HG02938 (cell line): ENCODE measurements around the gene PFN1.

ENCODE experiments used
- ATAC-seq: cut with Tn5 transposase; IDR thresholded peaks from one replicate; pipeline ENCODE4 v1.9.1; 2021; ENCODE audit warnings: mild to moderate bottlenecking, moderate library complexity; ENCODE audit not compliant: unreplicated experiment

Gene PFN1

GRCh38 chr17:4897198-4897687, 51.1 kb downstream of the PFN1 start:
- no peak for ATAC-seq

GRCh38 chr17:4896332-4897197, 51.8 kb downstream of the PFN1 start:
- ATAC-seq: no peak

- no peak for ATAC-seq
Observed at GRCh38 chr17:4895657-4896331, 52.5 kb downstream of the PFN1 start.
